ENCODE data around the gene DBT.

DNA sequence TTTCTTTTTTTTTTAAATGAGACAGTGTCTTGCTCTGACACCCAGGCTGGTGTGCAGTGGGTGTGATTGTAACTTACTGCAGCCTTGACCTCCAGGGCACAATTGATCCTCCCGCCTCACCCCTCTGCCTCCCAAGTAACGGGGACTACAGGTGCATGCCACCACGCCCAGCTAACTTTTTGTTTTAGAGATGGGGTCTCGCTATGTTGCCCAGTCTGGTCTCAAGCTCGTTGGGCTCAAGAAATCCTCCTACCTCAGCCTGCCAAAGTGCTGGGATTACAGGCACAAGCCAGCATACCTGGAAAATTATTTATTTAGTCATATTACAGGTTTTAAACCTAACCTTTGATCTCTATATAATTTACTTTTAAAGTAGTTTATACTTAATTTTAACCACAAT, 84.9 kb downstream of the DBT start:
- TF ChIP-seq POLR2A (IDR thresholded peaks at IDR 0.05) (no peak), CTCF (IDR thresholded peaks at IDR 0.05) (no peak)

Measured in right lobe of liver (tissue), 4 donors.